PFSK-1 (cell line): ENCODE data around the gene NUB1.

ENCODE experiments used
- POLR2AphosphoS5 ChIP-seq: IDR thresholded peaks from 2 replicates; pipeline ENCODE4 v1.6.1; 2012; ENCODE audit warnings: low read depth, mild to moderate bottlenecking, control low read depth, low read length, moderate library complexity
- REST ChIP-seq, 2 experiments: IDR thresholded peaks; 2 replicates each; pipeline versions ENCODE4 v1.6.1 to v1.8.0; 2011 to 2012; ENCODE audit warnings: low read depth in 2 of 2, low read length in 2 of 2, control low read depth in 1 of 2, inconsistent platforms in 1 of 2, mild to moderate bottlenecking in 1 of 2, moderate library complexity in 1 of 2; ENCODE audit not compliant: insufficient read depth in 1 of 2
- TAF1 ChIP-seq: IDR thresholded peaks from 2 replicates; pipeline ENCODE4 v1.6.1; 2012; ENCODE audit warnings: low read length, control low read depth, borderline replicate concordance; ENCODE audit not compliant: insufficient read depth

GRCh38 chr7:151298765-151299164, 42.8 kb upstream of the NUB1 start:
- TF ChIP-seq TAF1 (no peak), REST (IDR thresholded peaks at IDR 0.05; ENCODE audit: insufficient read depth in 1 of 2, low read depth in 2 of 2, low read length in 2 of 2) (no peak), POLR2AphosphoS5 (no peak)
